Neural progenitor cell (in vitro differentiated cells): ENCODE measurements around the gene RNU1-2.

ENCODE experiments used
- CTCF ChIP-seq: fragments of 200-600 bp; sonication (generic); IDR thresholded peaks from 2 replicates; pipeline ENCODE4 v1.5.1; 2017; ENCODE audit warnings: antibody characterized with exemption, mild to moderate bottlenecking
- EZH2 ChIP-seq: fragments of 200-600 bp; sonication (generic); IDR thresholded peaks from 2 replicates; pipeline ENCODE4 v1.6.1; 2017; ENCODE audit warnings: antibody characterized with exemption, mild to moderate bottlenecking, moderate library complexity
- EZH2phosphoT487 ChIP-seq: fragments of 200-600 bp; sonication (generic); IDR thresholded peaks from 2 replicates; pipeline ENCODE4 v1.6.1; 2017; ENCODE audit warnings: antibody characterized with exemption

- no peak for TF ChIP-seq CTCF
- TF ChIP-seq EZH2phosphoT487 = no peak
- TF ChIP-seq EZH2 = no peak
Measured at GRCh38 chr1:16918371-16918770, 22.6 kb downstream of the RNU1-2 start.
